Neural cell (in vitro differentiated cells): ENCODE measurements around the gene MCC. TPM values are rescaled to one million over a fixed set of nuclear protein-coding genes. Genes with fewer than 3 reads are reported as not detected.

Experiments
- H2AFZ ChIP-seq: fragments of 200-600, 300-800 bp; sonication (generic), shearing (Covaris generic); 2 replicates; pipeline ENCODE4 v1.6.0; 2014; ENCODE audit warnings: low read depth, mild to moderate bottlenecking, antibody characterized with exemption, low read length, moderate library complexity
- H3F3A ChIP-seq: fragments of 200-600 bp; shearing (Covaris generic); 2 replicates; pipeline ENCODE4 v1.6.1; 2016; ENCODE audit warnings: mild to moderate bottlenecking, moderate library complexity, mixed read lengths, antibody characterized with exemption, low read length; ENCODE audit not compliant: insufficient read depth, poor library complexity, severe bottlenecking
- H3K27ac ChIP-seq: fragments of 200-600, 300-800 bp; sonication (generic), shearing (Covaris generic); 2 replicates; pipeline ENCODE4 v1.5.1; 2014; ENCODE audit warnings: mild to moderate bottlenecking, low read length, moderate library complexity
- H3K27me3 ChIP-seq: fragments of 300-800, 200-600 bp; sonication (generic), shearing (Covaris generic); 2 replicates; pipeline ENCODE4 v1.6.0; 2014; ENCODE audit warnings: mild to moderate bottlenecking, low read depth, low read length, moderate library complexity; ENCODE audit not compliant: insufficient read depth
- H3K36me3 ChIP-seq: fragments of 300-800, 200-600 bp; sonication (generic), shearing (Covaris generic); 2 replicates; pipeline ENCODE4 v1.5.1; 2014; ENCODE audit warnings: mild to moderate bottlenecking, antibody characterized with exemption, low read length, moderate library complexity; ENCODE audit not compliant: insufficient read depth
- H3K4me2 ChIP-seq: fragments of 300-800, 200-600 bp; sonication (generic), shearing (Covaris generic); 2 replicates; pipeline ENCODE4 v1.6.0; 2014; ENCODE audit warnings: mild to moderate bottlenecking, low read length
- H3K4me3 ChIP-seq: fragments of 300-800, 200-600 bp; sonication (generic), shearing (Covaris generic); 2 replicates; pipeline ENCODE4 v1.5.1; 2014; ENCODE audit warnings: mild to moderate bottlenecking, low read length, moderate library complexity
- H3K79me2 ChIP-seq: fragments of 200-600 bp; shearing (Covaris generic); replicated peaks from 2 replicates; pipeline ENCODE4 v1.6.0; 2014; ENCODE audit warnings: mild to moderate bottlenecking, low read length, moderate library complexity; ENCODE audit not compliant: insufficient read depth
- H3K9ac ChIP-seq: fragments of 300-800, 200-600 bp; sonication (generic), shearing (Covaris generic); 2 replicates; pipeline ENCODE4 v1.6.1; 2016; ENCODE audit warnings: mild to moderate bottlenecking, low read length, mixed read lengths
- H3K9me2 ChIP-seq: fragments of 200-600 bp; shearing (Covaris generic); 2 replicates; pipeline ENCODE4 v1.6.1; 2016; ENCODE audit warnings: mild to moderate bottlenecking, low read length, mixed read lengths; ENCODE audit not compliant: insufficient read depth
- H3K9me3 ChIP-seq: fragments of 200-600, 300-800 bp; sonication (generic), shearing (Covaris generic); 2 replicates; pipeline ENCODE4 v1.6.1; 2016; ENCODE audit warnings: mild to moderate bottlenecking, mixed run types, low read length, moderate library complexity, mixed read lengths
- H4K20me1 ChIP-seq: fragments of 200-600 bp; shearing (Covaris generic); 2 replicates; pipeline ENCODE4 v1.6.1; 2016; ENCODE audit warnings: mild to moderate bottlenecking, mixed run types; ENCODE audit not compliant: insufficient read depth
- CTCF ChIP-seq: fragments of 450-650 bp; IDR thresholded peaks from 2 replicates; pipeline ENCODE4 v1.5.1; 2014; ENCODE audit warnings: antibody characterized with exemption, mild to moderate bottlenecking, moderate library complexity; ENCODE audit not compliant: poor library complexity, severe bottlenecking
- EP300 ChIP-seq: fragments of 450-650 bp; conservative IDR thresholded peaks from 2 replicates; pipeline ENCODE4 v1.6.1; 2014; ENCODE audit warnings: antibody characterized with exemption, mild to moderate bottlenecking, moderate library complexity; ENCODE audit not compliant: poor library complexity, severe bottlenecking
- EZH2 ChIP-seq: fragments of 200-600, 300-800 bp; shearing (Covaris generic), sonication (generic); IDR thresholded peaks from 2 replicates; pipeline ENCODE4 v1.6.1; 2014; ENCODE audit warnings: antibody characterized with exemption, low read length, borderline replicate concordance, mild to moderate bottlenecking; ENCODE audit not compliant: insufficient read depth, poor library complexity, severe bottlenecking
- MXI1 ChIP-seq: fragments of 450-650 bp; conservative IDR thresholded peaks from 2 replicates; pipeline ENCODE4 v1.6.1; 2014; ENCODE audit warnings: antibody characterized with exemption, mild to moderate bottlenecking; ENCODE audit not compliant: poor library complexity, severe bottlenecking
- POLR2AphosphoS5 ChIP-seq: IDR thresholded peaks from 2 replicates; pipeline ENCODE4 v1.6.1; 2012
- RAD21 ChIP-seq: fragments of 450-650 bp; conservative IDR thresholded peaks from 2 replicates; pipeline ENCODE4 v1.6.1; 2014; ENCODE audit warnings: antibody characterized with exemption, mild to moderate bottlenecking, moderate library complexity
- REST ChIP-seq: IDR thresholded peaks from 2 replicates; pipeline ENCODE4 v1.6.1; 2012; ENCODE audit warnings: borderline replicate concordance
- SMC3 ChIP-seq: fragments of 450-650 bp; conservative IDR thresholded peaks from 2 replicates; pipeline ENCODE4 v1.6.1; 2014; ENCODE audit warnings: antibody characterized with exemption, mild to moderate bottlenecking, moderate library complexity; ENCODE audit not compliant: poor library complexity
- TAF1 ChIP-seq: IDR thresholded peaks from 2 replicates; pipeline ENCODE4 v1.6.1; 2012; ENCODE audit warnings: low read depth
- polyA plus RNA-seq: library from polyadenylated mRNA; depleted of rRNA; stranded (reverse); fragments of >200 nt; gene quantifications from 2 replicates; pipeline ENCODE4 v1.2.3, GENCODE V29; 2014

Gene MCC
- polyA plus RNA-seq, 1 donor from 2014 or later, result 2.2 TPM

- H3K36me3 ChIP-seq, result no peaks in the 10 kb centered on the region
Measured at GRCh38 chr5:113103330-113103729, 384.9 kb downstream of the MCC start.

DNA sequence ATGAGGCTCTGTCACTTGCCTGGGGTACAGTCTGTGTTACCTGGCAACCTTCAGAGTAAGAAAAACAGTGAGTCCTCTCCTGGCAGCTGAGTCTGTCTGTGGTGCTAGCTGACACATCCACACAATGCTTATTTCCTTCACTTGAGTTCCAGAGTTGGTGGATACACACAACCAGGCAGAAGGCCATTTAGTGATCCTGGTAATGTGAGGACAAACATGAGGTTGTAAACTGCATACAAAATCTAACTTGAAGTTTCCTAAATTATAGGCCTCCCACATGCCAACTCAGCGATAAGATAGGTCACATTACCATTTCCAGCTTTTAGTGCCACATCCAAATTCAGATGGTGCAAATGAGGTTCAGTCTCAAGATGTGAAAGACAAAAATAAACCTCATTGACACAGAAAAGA, 386.1 kb downstream of the MCC start:
- Histone ChIP-seq H3K36me3 (no peaks in the 10 kb centered on the region), H4K20me1 (no peaks in the 10 kb centered on the region), H3K4me3 (no peak overlapping the region), H3F3A (no peaks in the 10 kb centered on the region), H3K79me2 (no peaks in the 10 kb centered on the region), H3K9ac (no peak overlapping the region), H3K27ac (no peak overlapping the region), H2AFZ (no peak overlapping the region), H3K9me2 (no peaks in the 10 kb centered on the region), H3K9me3 (no peaks in the 10 kb centered on the region), H3K4me2 (no peak overlapping the region), H3K27me3 (no peaks in the 10 kb centered on the region)
- no peak for TF ChIP-seq POLR2AphosphoS5
- no peak for TF ChIP-seq MXI1
- no peak for TF ChIP-seq SMC3
- no peak for TF ChIP-seq CTCF
- TF ChIP-seq EZH2, result no peak
- TF ChIP-seq EP300, result no peak
- TF ChIP-seq RAD21, result no peak
- no peak for TF ChIP-seq TAF1

More at GRCh38 chr5:113103330-113103729, 384.9 kb downstream of the MCC start:
- Histone ChIP-seq H3F3A (no peaks in the 10 kb centered on the region), H3K4me2 (no peak overlapping the region), H3K9ac (no peak overlapping the region), H3K9me2 (no peaks in the 10 kb centered on the region), H2AFZ (no peak overlapping the region), H3K27me3 (no peaks in the 10 kb centered on the region), H3K79me2 (no peaks in the 10 kb centered on the region), H4K20me1 (no peaks in the 10 kb centered on the region), H3K4me3 (no peak overlapping the region), H3K27ac (no peak overlapping the region), H3K9me3 (no peaks in the 10 kb centered on the region)
- TF ChIP-seq POLR2AphosphoS5, result no peak
- TF ChIP-seq EZH2, result no peak
- no peak for TF ChIP-seq RAD21
- no peak for TF ChIP-seq TAF1
- TF ChIP-seq EP300, result no peak
- no peak for TF ChIP-seq REST
- TF ChIP-seq CTCF, result no peak
- no peak for TF ChIP-seq SMC3
- no peak for TF ChIP-seq MXI1
